GM21515 (cell line): Measurements from ENCODE around the gene TMEM33.

Source experiments
- ATAC-seq: cut with Tn5 transposase; IDR thresholded peaks from one replicate; pipeline ENCODE4 v1.9.1; 2021; ENCODE audit not compliant: unreplicated experiment

The TMEM33 gene

DNA sequence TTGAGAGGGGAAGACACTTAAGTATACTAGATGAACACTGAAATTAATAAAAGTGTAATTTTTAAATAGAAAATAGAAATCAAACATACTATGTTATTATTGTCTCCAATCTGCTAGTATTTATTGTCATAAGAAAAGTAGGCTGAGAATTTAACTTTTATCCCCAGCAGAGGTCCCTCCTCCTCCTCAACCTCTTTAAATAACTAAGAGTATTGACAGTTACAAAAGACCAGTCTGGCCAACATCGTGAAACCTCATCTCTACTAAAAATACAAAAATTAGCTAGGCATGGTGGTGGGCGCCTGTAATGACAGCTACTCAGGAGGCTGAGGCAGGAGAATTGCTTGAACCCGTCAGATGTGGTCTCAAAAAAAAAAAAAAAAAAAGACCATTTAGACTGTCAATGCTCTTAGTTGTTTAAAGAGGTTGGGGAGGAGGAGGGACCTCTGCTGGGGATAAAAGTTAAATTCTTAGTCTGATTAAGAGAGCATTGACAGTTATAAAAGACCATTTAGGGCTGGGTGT is 59.3 kb downstream of the TMEM33 start:
- no peak for ATAC-seq

DNA sequence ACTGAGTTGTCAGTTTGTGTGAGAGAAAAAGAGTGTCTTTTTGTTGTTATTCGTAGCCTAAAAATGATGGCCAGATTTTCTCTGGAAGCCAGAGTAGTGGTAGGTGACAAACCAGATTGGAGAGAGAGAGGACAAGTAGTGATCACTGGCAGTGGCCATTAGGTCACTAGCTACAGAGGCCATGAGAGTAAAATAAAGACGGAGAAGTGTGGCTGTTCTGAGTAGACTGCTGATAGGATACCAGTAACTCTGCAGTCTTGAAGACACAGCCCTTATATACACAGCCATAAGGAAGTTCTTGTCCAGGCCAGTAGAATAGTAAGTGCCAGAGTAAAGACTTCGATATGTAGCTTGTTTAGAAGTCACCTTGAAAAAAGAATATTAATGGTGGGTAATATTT is 62.8 kb downstream of the TMEM33 start:
- ATAC-seq = no peak

DNA sequence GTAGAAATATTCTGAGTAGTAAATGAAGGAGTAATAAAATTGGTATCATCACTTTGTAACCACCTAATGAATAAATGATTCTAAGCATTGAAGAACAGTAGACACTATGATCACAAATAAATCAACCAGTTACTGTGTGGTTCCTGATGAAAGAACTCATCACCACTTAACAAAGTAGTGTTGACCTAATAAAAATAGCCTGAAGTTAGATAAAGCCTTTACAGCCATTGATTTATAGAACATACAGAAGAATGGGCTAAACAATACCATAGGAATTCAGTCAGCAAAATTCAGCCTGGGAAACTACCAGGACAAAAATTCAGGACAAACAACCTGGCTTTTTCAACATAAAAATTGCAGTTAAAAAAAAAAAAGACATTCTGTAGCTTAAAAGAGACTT is 64.1 kb downstream of the TMEM33 start:
- ATAC-seq = no peak

DNA sequence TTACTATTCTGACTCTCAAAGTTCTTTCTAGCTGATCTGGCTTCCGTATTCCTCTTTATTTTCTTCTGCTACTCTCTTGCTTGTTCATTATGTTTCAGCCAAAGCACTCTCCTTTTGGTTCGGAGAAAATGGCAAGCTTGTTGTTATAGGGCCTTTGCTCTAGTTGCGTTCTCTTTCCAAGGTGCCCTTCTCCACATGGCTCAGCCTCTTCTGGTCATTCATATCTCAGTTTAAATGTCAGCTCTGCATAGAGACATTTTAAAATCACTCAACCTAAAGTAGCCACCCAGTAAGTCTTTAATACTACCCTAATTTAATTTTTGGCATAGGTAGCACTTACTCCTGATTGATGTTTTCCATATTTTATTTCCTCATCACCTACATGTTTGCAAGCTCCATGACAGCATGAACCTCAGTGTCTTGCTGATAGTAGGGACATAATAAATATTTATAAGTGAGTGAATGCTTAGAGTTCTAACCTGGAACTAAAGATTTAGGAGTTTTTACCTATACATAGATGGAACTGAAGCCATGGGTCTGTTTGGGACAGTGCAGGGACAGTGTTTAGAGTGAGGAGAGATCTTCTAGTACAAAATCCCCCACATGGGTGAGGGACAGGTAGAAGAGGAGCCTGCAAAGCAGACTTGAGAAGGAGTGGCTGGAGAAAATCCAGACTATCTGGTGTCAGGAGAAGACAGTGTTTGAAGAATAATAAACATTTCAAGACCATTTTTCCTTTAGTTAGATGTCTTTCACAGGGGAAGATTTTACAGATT is 73.0 kb downstream of the TMEM33 start:
- no peak for ATAC-seq
